UCSD-AML1 (cell line): ENCODE data around the gene NECTIN1.

Experiments
- DNase-seq: peaks from one replicate; lab custom pipeline; 2025; ENCODE audit not compliant: unreplicated experiment; lab: John Stamatoyannopoulos, UW

NECTIN1 gene

GRCh38 chr11:119594639-119595249 lies 134.3 kb downstream of the NECTIN1 start:
- no peak for DNase-seq

GRCh38 chr11:119593346-119593745 lies 135.7 kb downstream of the NECTIN1 start:
- no peak for DNase-seq

GRCh38 chr11:119592642-119593041 lies 136.4 kb downstream of the NECTIN1 start:
- DNase-seq = no peak

- no peak for DNase-seq
These were observed 137.1 kb downstream of the NECTIN1 start for GRCh38 chr11:119591836-119592310.

- DNase-seq = no peak
These were observed 138.2 kb downstream of the NECTIN1 start for GRCh38 chr11:119590651-119591351.

- DNase-seq = no peak
These were observed 140.0 kb downstream of the NECTIN1 start for GRCh38 chr11:119589001-119589400.
